Placental epithelial cell (primary cell): Measurements from ENCODE around the gene IGFBP5. TPM values are rescaled to one million over a fixed set of nuclear protein-coding genes. Genes with fewer than 3 reads are reported as not detected.

ENCODE experiments used
- total RNA-seq: library from RNA; depleted of rRNA; stranded (reverse); fragments of >200 nt; gene quantifications from 2 replicates; pipeline ENCODE4 v1.2.3, GENCODE V29; 2012

The IGFBP5 gene
- 3.0 and 335 TPM in 2 replicates for total RNA-seq

GRCh38 chr2:216695401-216695821, at the start of gene IGFBP5:
Gene IGFBP5, minus strand, starts transcription at chr2:216695549. Its CDS starts 774 bp downstream, at chr2:216694775.

DNA sequence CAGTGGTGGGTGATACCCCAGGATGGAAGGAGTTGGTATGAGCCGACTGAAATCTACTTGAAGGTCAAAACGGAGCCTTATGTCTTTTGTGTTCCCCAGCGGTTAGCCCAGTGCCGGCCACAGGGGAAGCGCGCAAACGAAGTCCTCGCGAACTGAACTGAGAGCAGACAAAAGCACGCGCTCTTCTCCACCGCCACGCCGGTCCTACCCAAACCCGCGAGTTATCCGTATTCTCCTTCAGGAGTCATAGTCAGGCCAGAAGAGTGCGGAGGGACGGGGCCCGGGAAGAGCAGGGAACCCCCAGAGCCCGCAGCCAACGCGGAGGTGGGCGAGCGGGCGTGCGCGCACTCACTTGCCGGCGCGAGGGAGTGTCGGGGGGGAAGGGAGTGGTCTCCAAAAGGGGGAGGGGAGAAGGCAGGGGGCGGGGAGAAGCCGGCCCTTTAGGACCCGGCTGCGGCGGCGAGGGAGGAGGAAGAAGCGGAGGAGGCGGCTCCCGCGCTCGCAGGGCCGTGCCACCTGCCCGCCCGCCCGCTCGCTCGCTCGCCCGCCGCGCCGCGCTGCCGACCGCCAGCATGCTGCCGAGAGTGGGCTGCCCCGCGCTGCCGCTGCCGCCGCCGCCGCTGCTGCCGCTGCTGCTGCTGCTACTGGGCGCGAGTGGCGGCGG, 62.3 kb downstream of the IGFBP5 start, which contains the start of gene IGFBP2:
Gene IGFBP2, plus strand, starts transcription at position 469 of the 664 bp plus-strand sequence. Its CDS starts 104 bp downstream, at position 573.

Other genes with a start within 250 kb of the IGFBP5 start
- gene RPL37A, start 196.7 kb downstream of the IGFBP5 start, total RNA-seq, result 629 and 1,937 TPM in 2 replicates
- gene IGFBP2, start 62.1 kb downstream of the IGFBP5 start, total RNA-seq, result 357 and 775 TPM in 2 replicates
- gene TNP1, start 164.5 kb upstream of the IGFBP5 start, total RNA-seq, result not detected in 2 replicates